Karpas-422 (cell line): ENCODE measurements around the gene SMTNL2. TPM values are rescaled to one million over a fixed set of nuclear protein-coding genes. Genes with fewer than 3 reads are reported as not detected.
A peak's percentile ranks its signal among the peaks of the same experiment; 100 is the strongest.

Source experiments
- DNase-seq: peaks from one replicate; pipeline ENCODE4 v3.0.0-alpha.2; 2015
- H2AFZ ChIP-seq: fragments of 200-600 bp; sonication (generic); 2 replicates; pipeline ENCODE4 v1.6.1; 2014; ENCODE audit warnings: antibody characterized with exemption, low read length, mixed read lengths
- H3K27ac ChIP-seq: fragments of 200-600 bp; sonication (generic); 2 replicates; pipeline ENCODE4 v1.5.1; 2014; ENCODE audit warnings: mild to moderate bottlenecking, low read length, moderate library complexity
- H3K27me3 ChIP-seq: fragments of 200-600 bp; sonication (generic); 2 replicates; pipeline ENCODE4 v1.6.1; 2014; ENCODE audit warnings: low read length, mixed read lengths
- H3K36me3 ChIP-seq: fragments of 200-600 bp; sonication (generic); 2 replicates; pipeline ENCODE4 v1.6.1; 2014; ENCODE audit warnings: low read length, mixed read lengths; ENCODE audit not compliant: insufficient read depth
- H3K4me1 ChIP-seq: fragments of 200-600 bp; sonication (generic); 2 replicates; pipeline ENCODE4 v1.6.1; 2014; ENCODE audit warnings: mild to moderate bottlenecking, low read length, mixed read lengths
- H3K4me2 ChIP-seq: fragments of 200-600 bp; sonication (generic); 2 replicates; pipeline ENCODE4 v1.6.1; 2014; ENCODE audit warnings: low read length, low read depth, mild to moderate bottlenecking; ENCODE audit not compliant: poor library complexity, severe bottlenecking
- H3K4me3 ChIP-seq: fragments of 200-600 bp; sonication (generic); 2 replicates; pipeline ENCODE4 v1.5.1; 2014; ENCODE audit warnings: mild to moderate bottlenecking, antibody characterized with exemption, low read length, mixed read lengths
- H3K79me2 ChIP-seq: fragments of 200-600 bp; sonication (generic); 2 replicates; pipeline ENCODE4 v1.6.1; 2014; ENCODE audit warnings: mild to moderate bottlenecking, low read length, mixed read lengths
- H3K9ac ChIP-seq: fragments of 200-600 bp; sonication (generic); 2 replicates; pipeline ENCODE4 v1.6.0; 2014; ENCODE audit warnings: low read length
- H3K9me2 ChIP-seq: fragments of 200-600 bp; sonication (generic), shearing (Covaris generic); replicated peaks from 2 replicates; pipeline ENCODE4 v1.6.0; 2014; ENCODE audit warnings: mild to moderate bottlenecking, low read length, moderate library complexity; ENCODE audit not compliant: insufficient read depth
- H3K9me3 ChIP-seq: fragments of 300-700, 200-600 bp; sonication (generic); 2 replicates; pipeline ENCODE4 v1.6.1; 2014; ENCODE audit warnings: low read length, mixed read lengths
- H4K20me1 ChIP-seq: fragments of 200-600 bp; sonication (generic); 2 replicates; pipeline ENCODE4 v1.6.1; 2014; ENCODE audit warnings: mild to moderate bottlenecking, antibody characterized with exemption, low read length, low read depth; ENCODE audit not compliant: insufficient read depth
- total RNA-seq: library from RNA; depleted of rRNA; stranded (reverse); fragments of >200 nt; shearing (Covaris generic); gene quantifications from 2 replicates; pipeline ENCODE4 v1.2.3, GENCODE V29; 2014; ENCODE audit warnings: low replicate concordance

The SMTNL2 gene
- total RNA-seq, 1 experiment from 2014 or later, result 0.45 TPM

- H3K27ac ChIP-seq, result peak overlapping the region; percentile 65; the same call in 1 of the 2 replicates
- DNase-seq, result peak; percentile 55
- peak overlapping the region; percentile 87 for H3K4me3 ChIP-seq
- H3K4me1 ChIP-seq, result peaks cover 32% of the 10 kb centered on the region
- no peaks in the 10 kb centered on the region for H3K9me2 ChIP-seq
- no peaks in the 10 kb centered on the region for H3K9me3 ChIP-seq
- H3K36me3 ChIP-seq, result peaks cover 23% of the 10 kb centered on the region; the same call in 1 of the 2 replicates
- peaks cover 4% of the 10 kb centered on the region for H4K20me1 ChIP-seq
- H3K9ac ChIP-seq, result peak overlapping the region; percentile 88
- H3K27me3 ChIP-seq, result no peaks in the 10 kb centered on the region
- peaks cover 28% of the 10 kb centered on the region for H3K79me2 ChIP-seq
- H3K4me2 ChIP-seq, result peak overlapping the region; percentile 91
- H2AFZ ChIP-seq, result peak overlapping the region; percentile 31; the same call in 1 of the 2 replicates
Measured at GRCh38 chr17:4555873-4556759, 28.2 kb upstream of the SMTNL2 start.

- Histone ChIP-seq H3K4me3 (no peak overlapping the region), H3K4me2 (no peak overlapping the region), H3K9ac (peak overlapping the region; percentile 88), H3K9me3 (no peaks in the 10 kb centered on the region), H4K20me1 (peaks cover 3% of the 10 kb centered on the region; the same call in 1 of the 2 replicates), H3K4me1 (peaks cover 34% of the 10 kb centered on the region), H3K9me2 (no peaks in the 10 kb centered on the region), H3K27ac (no peak overlapping the region), H3K27me3 (no peaks in the 10 kb centered on the region), H3K79me2 (peaks cover 28% of the 10 kb centered on the region), H2AFZ (no peak overlapping the region), H3K36me3 (peaks cover 18% of the 10 kb centered on the region; the same call in 1 of the 2 replicates)
- DNase-seq, result no peak
Measured at GRCh38 chr17:4556996-4557395, 27.3 kb upstream of the SMTNL2 start.

- H3K27ac ChIP-seq, result no peak overlapping the region
- H3K27me3 ChIP-seq, result no peaks in the 10 kb centered on the region
- H3K36me3 ChIP-seq, result peaks cover 14% of the 10 kb centered on the region; the same call in 1 of the 2 replicates
- no peak for DNase-seq
- peaks cover 42% of the 10 kb centered on the region for H3K4me1 ChIP-seq
- no peaks in the 10 kb centered on the region for H3K9me2 ChIP-seq
- H3K9me3 ChIP-seq, result no peaks in the 10 kb centered on the region
- H4K20me1 ChIP-seq, result peaks cover 3% of the 10 kb centered on the region; the same call in 1 of the 2 replicates
- H2AFZ ChIP-seq, result no peak overlapping the region
- H3K4me3 ChIP-seq, result no peak overlapping the region
- H3K4me2 ChIP-seq, result no peak overlapping the region
- no peak overlapping the region for H3K9ac ChIP-seq
- H3K79me2 ChIP-seq, result peaks cover 23% of the 10 kb centered on the region
Measured at GRCh38 chr17:4557626-4558346, 26.5 kb upstream of the SMTNL2 start.

DNA sequence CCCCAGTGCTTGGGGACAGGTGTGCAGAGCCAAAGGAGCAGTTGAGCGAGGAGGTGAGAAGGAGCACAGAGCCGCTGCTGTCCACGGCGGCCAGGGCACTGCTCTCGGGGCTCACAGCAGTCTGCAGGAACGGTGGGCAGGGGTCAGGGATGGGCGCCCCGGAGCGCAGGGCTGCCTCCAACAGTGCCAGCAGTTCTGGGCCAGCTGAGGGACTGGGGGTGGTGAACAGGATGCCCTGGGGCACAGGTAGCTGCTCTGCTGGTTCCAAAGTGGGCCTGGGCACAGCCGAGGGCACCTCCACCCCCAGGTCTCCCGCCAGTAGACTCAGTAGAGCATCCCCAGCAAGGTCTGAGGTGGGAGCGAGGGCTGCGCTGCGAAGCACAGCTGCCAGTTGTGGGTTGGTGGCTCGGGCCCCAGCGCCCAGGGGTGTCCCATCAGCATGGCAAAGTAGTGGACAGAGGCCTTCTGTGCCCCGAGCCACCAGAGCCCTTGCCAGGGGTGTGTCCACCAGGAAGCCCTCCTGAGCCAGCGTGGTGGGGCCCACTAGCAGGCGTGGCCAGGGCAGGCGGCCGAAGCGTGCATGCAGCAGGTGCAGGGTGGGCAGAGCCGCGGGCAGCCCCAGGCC lies 25.9 kb upstream of the SMTNL2 start:
- H3K27me3 ChIP-seq, result no peaks in the 10 kb centered on the region
- no peak overlapping the region for H2AFZ ChIP-seq
- no peak overlapping the region for H3K9ac ChIP-seq
- no peak overlapping the region for H3K4me2 ChIP-seq
- no peaks in the 10 kb centered on the region for H3K9me3 ChIP-seq
- H3K4me1 ChIP-seq, result peaks cover 38% of the 10 kb centered on the region
- H3K9me2 ChIP-seq, result no peaks in the 10 kb centered on the region
- H4K20me1 ChIP-seq, result no peaks in the 10 kb centered on the region
- no peak for DNase-seq
- H3K36me3 ChIP-seq, result peaks cover 7% of the 10 kb centered on the region; the same call in 1 of the 2 replicates
- no peak overlapping the region for H3K4me3 ChIP-seq
- H3K79me2 ChIP-seq, result peaks cover 17% of the 10 kb centered on the region
- H3K27ac ChIP-seq, result no peak overlapping the region

- no peak overlapping the region for H3K4me2 ChIP-seq
- H4K20me1 ChIP-seq, result no peaks in the 10 kb centered on the region
- H3K4me3 ChIP-seq, result no peak overlapping the region
- H3K27ac ChIP-seq, result no peak overlapping the region
- H3K9ac ChIP-seq, result no peak overlapping the region
- H3K9me2 ChIP-seq, result no peaks in the 10 kb centered on the region
- H3K27me3 ChIP-seq, result no peaks in the 10 kb centered on the region
- H2AFZ ChIP-seq, result no peak overlapping the region
- H3K4me1 ChIP-seq, result peaks cover 30% of the 10 kb centered on the region
- no peaks in the 10 kb centered on the region for H3K9me3 ChIP-seq
- H3K36me3 ChIP-seq, result no peaks in the 10 kb centered on the region
- DNase-seq, result no peak
- peaks cover 9% of the 10 kb centered on the region for H3K79me2 ChIP-seq
Measured at GRCh38 chr17:4559139-4559791, 25.1 kb upstream of the SMTNL2 start.

- H3K4me1 ChIP-seq, result peaks cover 29% of the 10 kb centered on the region
- H3K27ac ChIP-seq, result no peak overlapping the region
- H4K20me1 ChIP-seq, result no peaks in the 10 kb centered on the region
- no peaks in the 10 kb centered on the region for H3K9me3 ChIP-seq
- H3K4me2 ChIP-seq, result no peak overlapping the region
- no peak overlapping the region for H2AFZ ChIP-seq
- no peak overlapping the region for H3K9ac ChIP-seq
- H3K36me3 ChIP-seq, result no peaks in the 10 kb centered on the region
- peaks cover 2% of the 10 kb centered on the region for H3K79me2 ChIP-seq
- no peaks in the 10 kb centered on the region for H3K27me3 ChIP-seq
- DNase-seq, result no peak
- H3K9me2 ChIP-seq, result no peaks in the 10 kb centered on the region
- no peak overlapping the region for H3K4me3 ChIP-seq
Measured at GRCh38 chr17:4559966-4560365, 24.4 kb upstream of the SMTNL2 start.

DNA sequence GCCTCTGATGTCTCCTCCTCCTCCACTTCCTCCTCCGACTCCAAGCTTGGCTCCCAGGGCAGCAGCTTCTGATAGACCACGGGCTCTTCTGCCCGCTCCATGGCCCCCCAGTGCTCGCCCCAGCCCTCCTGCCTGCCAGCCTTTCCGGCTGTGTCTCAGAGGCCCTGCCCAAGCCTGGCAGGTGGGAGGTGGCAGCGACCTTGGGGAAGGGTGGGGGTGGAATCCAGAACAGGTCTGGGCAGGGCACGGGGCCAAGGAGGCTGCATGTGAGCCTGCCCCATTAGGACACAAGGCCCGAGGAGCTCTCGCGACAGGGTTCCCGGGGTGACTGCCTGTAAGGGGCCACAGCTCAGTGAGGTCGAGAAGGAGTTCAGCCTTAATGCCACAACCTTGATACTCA lies 23.9 kb upstream of the SMTNL2 start, which contains the start of gene GGT6:
Gene GGT6, minus strand, starts transcription at position 157 of the 400 bp plus-strand sequence. Its CDS starts 56 bp downstream, at position 101.
- H3K4me2 ChIP-seq, result no peak within 1 kb of the TSS

More for the DNA sequence above, 23.9 kb upstream of the SMTNL2 start, which contains the start of gene GGT6:
- no peak within 1 kb of the TSS for H2AFZ ChIP-seq
- H3K4me3 ChIP-seq, result no peak within 1 kb of the TSS
- DNase-seq, result no peak
- no peaks in the 10 kb centered on the region for H3K79me2 ChIP-seq
- no peaks in the 10 kb centered on the region for H3K9me2 ChIP-seq
- H3K9me3 ChIP-seq, result no peaks in the 10 kb centered on the region
- no peak within 1 kb of the TSS for H3K27ac ChIP-seq
- H3K36me3 ChIP-seq, result no peaks in the 10 kb centered on the region
- H4K20me1 ChIP-seq, result no peaks in the 10 kb centered on the region
- no peak within 1 kb of the TSS for H3K9ac ChIP-seq
- H3K27me3 ChIP-seq, result no peaks in the 10 kb centered on the region
- peaks cover 29% of the 10 kb centered on the region for H3K4me1 ChIP-seq
